COR-L47 (cell line): ENCODE results near the gene MGARP.

Experiments
- DNase-seq: peaks from one replicate; lab custom pipeline; 2025; lab: John Stamatoyannopoulos, UW

MGARP gene

GRCh38 chr4:139243448-139244365 lies 36.3 kb downstream of the MGARP start:
- no peak for DNase-seq

GRCh38 chr4:139242511-139243051 lies 37.4 kb downstream of the MGARP start:
- no peak for DNase-seq

- no peak for DNase-seq
Measured at GRCh38 chr4:139241784-139242151, 38.3 kb downstream of the MGARP start.

GRCh38 chr4:139241086-139241783 lies 38.8 kb downstream of the MGARP start:
- no peak for DNase-seq

- no peak for DNase-seq
Measured at GRCh38 chr4:139239127-139239772, 40.8 kb downstream of the MGARP start.

- DNase-seq, result no peak
Measured at GRCh38 chr4:139234253-139234652, 45.8 kb downstream of the MGARP start.

GRCh38 chr4:139229534-139230039 lies 50.4 kb downstream of the MGARP start:
- DNase-seq, result peak; percentile 40

GRCh38 chr4:139227729-139228404 lies 52.2 kb downstream of the MGARP start:
- no peak for DNase-seq

GRCh38 chr4:139223682-139224317 lies 56.2 kb downstream of the MGARP start:
- no peak for DNase-seq

- no peak for DNase-seq
Measured at GRCh38 chr4:139222215-139222614, 57.8 kb downstream of the MGARP start.

- DNase-seq, result no peak
Measured at GRCh38 chr4:139221687-139222086, 58.3 kb downstream of the MGARP start.

- no peak for DNase-seq
Measured at GRCh38 chr4:139219450-139220055, 60.5 kb downstream of the MGARP start.
